ENCODE measurements around the gene HCRTR1.

DNA sequence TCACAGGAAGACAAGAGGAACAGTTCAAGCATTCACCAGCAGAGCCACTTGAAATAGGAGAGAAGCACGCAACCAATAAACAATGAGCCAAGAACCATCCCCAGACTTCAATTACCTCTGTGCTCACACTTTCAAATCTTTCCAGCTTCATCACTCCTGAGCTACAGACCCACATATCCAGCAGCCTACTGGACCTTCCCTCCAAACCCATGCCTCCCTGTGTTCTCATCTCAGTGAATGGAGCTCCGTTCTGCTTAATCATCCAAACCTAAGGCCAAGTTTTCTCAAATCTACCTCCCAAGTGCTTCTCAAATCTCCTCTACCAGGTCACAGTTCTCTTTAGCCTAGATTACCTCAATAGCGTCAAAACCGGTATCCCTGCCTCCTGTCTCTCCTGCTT lies 23.5 kb downstream of the HCRTR1 start:
- TF ChIP-seq CTCF (conservative IDR thresholded peaks at IDR 0.05; ENCODE audit: low read depth, low read length), result no peak
- TF ChIP-seq EZH2 (IDR thresholded peaks at IDR 0.05; ENCODE audit: borderline replicate concordance, low read depth, low read length, poor library complexity, severe bottlenecking), result no peak

Measured in A673 (cell line).